Islet precursor cell (in vitro differentiated cells): ENCODE measurements around the gene DARS1.

ENCODE experiments used
- DNase-seq: peaks from one replicate; pipeline ENCODE4 v3.0.0-alpha.2; 2018

The DARS1 gene

GRCh38 chr2:136015699-136016098, 30.3 kb upstream of the DARS1 start:
- DNase-seq = no peak

- DNase-seq = no peak
Measured at GRCh38 chr2:136014411-136014810, 29.0 kb upstream of the DARS1 start.

- no peak for DNase-seq
Measured at GRCh38 chr2:136013955-136014354, 28.5 kb upstream of the DARS1 start.

GRCh38 chr2:136013136-136013685, 27.8 kb upstream of the DARS1 start:
- no peak for DNase-seq

- no peak for DNase-seq
Measured at GRCh38 chr2:136012315-136012714, 26.9 kb upstream of the DARS1 start.

GRCh38 chr2:136010126-136010525, 24.7 kb upstream of the DARS1 start:
- DNase-seq = no peak

GRCh38 chr2:136008205-136008865, 22.9 kb upstream of the DARS1 start:
- no peak for DNase-seq

GRCh38 chr2:136006658-136007057, 21.2 kb upstream of the DARS1 start:
- no peak for DNase-seq

GRCh38 chr2:136005462-136006196, 20.2 kb upstream of the DARS1 start:
- DNase-seq = no peak

- no peak for DNase-seq
Measured at GRCh38 chr2:136004965-136005364, 19.5 kb upstream of the DARS1 start.

GRCh38 chr2:136001131-136001530, 15.7 kb upstream of the DARS1 start:
- no peak for DNase-seq

GRCh38 chr2:136000502-136000901, 15.1 kb upstream of the DARS1 start:
- DNase-seq = no peak

- no peak for DNase-seq
Measured at GRCh38 chr2:135999899-136000298, 14.5 kb upstream of the DARS1 start.

- no peak for DNase-seq
Measured at GRCh38 chr2:135998879-135999278, 13.5 kb upstream of the DARS1 start.

- peak; percentile 87 for DNase-seq
Measured at GRCh38 chr2:135997380-135997779, 12.0 kb upstream of the DARS1 start.

GRCh38 chr2:135996304-135996703, 10.9 kb upstream of the DARS1 start:
- DNase-seq = no peak

GRCh38 chr2:135994281-135994680, 8.9 kb upstream of the DARS1 start:
- no peak for DNase-seq

- DNase-seq = no peak
Measured at GRCh38 chr2:135993421-135993820, 8.0 kb upstream of the DARS1 start.

- no peak for DNase-seq
Measured at GRCh38 chr2:135991861-135992260, 6.4 kb upstream of the DARS1 start.

GRCh38 chr2:135987441-135987840, 2.0 kb upstream of the DARS1 start:
- no peak for DNase-seq

GRCh38 chr2:135986507-135986906, 1.1 kb upstream of the DARS1 start:
- no peak for DNase-seq

- no peak for DNase-seq
Measured at GRCh38 chr2:135985826-135986393, 484 bp upstream of the DARS1 start.

- no peak for DNase-seq
Measured at GRCh38 chr2:135984199-135985017, 1.0 kb downstream of the DARS1 start.
